Stimulated activated CD8-positive, alpha-beta memory T cell treated with anti-CD3 and anti-CD28 coated beads, Interleukin-4, amount 100 ng/mL, for 1 hour (primary cell): ENCODE data around the gene ST3GAL4.

Source experiments
- DNase-seq, 2 donors: peaks; one replicate each; pipeline ENCODE4 v3.0.0-alpha.2; 2020; ENCODE audit warnings: low read depth in 2 of 2, low spot score in 1 of 2

The ST3GAL4 gene

GRCh38 chr11:126440276-126440675 lies 84.8 kb downstream of the ST3GAL4 start:
- DNase-seq = no peak

DNA sequence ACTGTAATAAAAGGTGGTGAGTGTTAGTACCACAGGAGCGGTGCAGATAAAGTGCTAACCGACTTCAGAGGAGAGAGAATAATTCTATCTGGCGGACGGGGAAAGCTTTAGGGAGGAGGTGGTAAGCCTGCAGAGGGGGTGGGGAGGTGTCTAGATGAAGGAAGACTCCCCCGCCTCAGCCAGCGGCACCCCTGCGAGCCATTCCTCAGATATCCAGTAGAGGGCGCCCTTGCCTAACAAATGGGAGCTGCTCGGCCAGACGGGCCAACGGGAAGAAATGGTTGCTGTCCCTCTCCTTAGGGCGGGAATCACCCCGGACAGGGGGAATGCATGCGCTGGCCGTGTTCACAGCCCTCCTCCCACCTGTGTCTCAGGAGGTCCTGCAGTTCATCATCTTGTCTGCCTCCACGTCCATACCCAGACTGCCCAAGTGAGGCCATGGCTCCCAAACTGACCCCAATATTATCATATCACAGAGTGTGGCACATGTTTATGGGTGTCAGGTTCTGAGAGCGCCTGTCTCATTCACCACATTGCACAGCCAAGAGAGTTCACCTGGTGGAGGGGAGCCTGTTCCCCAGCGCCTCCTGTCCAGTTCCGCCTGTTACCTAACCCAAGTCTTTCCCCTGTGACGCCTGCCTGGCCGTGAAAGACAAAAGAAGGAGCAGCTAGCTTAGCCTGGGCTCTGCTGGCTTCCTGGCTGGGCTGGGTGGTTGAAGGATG lies 85.5 kb downstream of the ST3GAL4 start:
- peak; percentile 23 to 45 for DNase-seq

DNA sequence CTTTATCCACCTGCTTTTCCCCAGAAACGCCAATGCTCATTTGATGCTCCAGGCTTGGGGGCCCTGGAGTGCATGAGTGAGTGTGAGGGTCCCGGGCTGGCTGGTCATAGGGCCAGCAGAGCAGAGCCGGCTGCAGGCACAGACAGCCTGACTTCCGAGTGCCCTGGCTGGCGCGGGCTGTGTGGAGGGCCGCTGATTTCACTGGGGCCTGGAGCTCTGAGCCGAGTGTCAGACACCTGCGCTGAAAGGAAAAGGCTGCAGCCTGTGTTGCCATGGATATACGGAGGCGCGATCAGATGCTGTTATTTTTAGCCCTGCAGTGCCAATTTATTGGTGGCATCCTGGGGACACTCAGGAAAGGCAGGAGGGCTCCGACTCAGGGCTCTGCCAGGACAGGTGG lies 87.6 kb downstream of the ST3GAL4 start:
- no peak for DNase-seq

DNA sequence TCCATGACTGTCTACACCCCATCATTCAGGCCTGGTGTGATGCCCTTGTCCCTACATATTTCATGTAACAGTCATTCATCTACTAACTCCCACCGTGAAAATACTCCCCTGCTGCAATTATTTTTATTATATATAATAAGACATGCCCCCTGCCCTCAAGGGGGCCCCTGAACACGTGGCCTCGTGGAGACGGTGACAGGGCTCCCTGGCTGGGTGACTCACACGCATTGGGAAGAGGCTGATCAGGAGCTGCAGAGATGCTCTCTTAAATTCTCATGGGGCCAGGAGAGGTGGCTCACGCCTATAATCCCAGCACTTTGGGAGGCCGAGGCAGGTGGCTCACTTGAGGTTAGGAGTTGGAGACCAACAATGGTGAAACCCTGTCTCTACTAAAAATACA lies 88.6 kb downstream of the ST3GAL4 start:
- no peak for DNase-seq

DNA sequence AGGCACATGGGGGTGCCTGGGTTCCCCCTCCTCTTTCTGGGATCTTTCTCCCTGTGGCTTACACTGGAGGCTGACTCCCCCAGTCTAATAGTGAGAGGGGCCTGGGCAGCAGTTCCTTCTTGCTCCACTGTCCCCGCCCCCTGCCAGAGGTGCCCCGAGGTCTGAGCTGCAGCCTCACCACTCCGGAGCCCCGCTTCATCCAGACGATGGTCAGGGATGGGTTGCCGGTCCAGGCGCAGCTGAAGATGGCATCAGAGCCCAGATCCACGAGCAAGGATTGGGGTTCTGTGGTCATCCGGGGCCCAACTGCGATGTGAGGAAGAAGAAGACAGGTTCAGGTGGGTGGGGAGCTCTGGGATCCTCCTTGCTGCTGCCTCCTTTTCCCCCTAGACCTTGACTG lies 91.1 kb downstream of the ST3GAL4 start:
- DNase-seq = no peak

GRCh38 chr11:126450198-126450597 lies 94.7 kb downstream of the ST3GAL4 start:
- DNase-seq = no peak

- DNase-seq = no peak
Measured at GRCh38 chr11:126450806-126451205, 95.3 kb downstream of the ST3GAL4 start.

GRCh38 chr11:126451211-126451802 lies 95.8 kb downstream of the ST3GAL4 start:
- DNase-seq = no peak

DNA sequence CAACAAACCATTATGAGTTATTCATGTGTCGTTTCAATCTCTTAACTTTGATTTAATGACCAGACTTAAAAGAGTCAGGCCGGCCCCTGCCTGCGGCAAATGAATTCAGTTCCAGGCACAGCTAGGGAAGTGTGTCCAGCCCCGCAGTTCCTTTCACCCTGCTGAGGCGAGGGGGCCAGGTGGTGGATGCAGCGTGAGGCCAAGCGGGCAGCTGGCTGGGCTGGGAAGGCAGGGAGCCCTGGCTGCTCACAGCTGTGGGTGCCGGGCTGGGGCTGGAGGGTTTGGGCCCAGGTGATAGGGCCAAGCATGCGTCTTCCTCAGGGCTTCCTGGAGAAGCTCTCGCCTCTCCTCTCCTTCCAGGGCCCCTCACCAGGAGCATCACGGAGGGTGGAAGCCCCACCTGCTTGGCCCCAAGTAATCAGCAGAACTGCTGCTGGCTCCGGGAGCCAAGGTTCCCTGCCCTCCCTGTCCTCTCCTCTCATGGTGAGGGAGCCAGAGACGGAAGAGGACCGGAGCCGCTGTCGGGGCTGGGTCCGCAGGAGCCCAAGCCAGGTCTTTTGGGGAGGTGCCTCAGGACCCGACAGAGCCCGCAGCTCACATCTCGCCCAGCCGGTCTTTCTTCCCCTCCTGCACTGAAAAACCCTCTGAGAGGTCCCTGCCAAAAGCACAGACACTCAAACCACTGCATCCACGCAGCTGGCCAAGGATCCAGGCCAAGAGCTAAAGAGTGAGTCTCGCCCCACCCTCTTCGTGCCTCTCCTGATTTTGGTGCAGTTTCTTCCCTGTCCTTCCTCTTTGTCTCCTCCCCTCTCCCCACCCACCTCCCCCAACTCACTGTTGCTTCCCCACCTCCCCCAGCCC lies 97.0 kb downstream of the ST3GAL4 start:
- DNase-seq = no peak

- DNase-seq = no peak
Measured at GRCh38 chr11:126456089-126456488, 100.6 kb downstream of the ST3GAL4 start.

DNA sequence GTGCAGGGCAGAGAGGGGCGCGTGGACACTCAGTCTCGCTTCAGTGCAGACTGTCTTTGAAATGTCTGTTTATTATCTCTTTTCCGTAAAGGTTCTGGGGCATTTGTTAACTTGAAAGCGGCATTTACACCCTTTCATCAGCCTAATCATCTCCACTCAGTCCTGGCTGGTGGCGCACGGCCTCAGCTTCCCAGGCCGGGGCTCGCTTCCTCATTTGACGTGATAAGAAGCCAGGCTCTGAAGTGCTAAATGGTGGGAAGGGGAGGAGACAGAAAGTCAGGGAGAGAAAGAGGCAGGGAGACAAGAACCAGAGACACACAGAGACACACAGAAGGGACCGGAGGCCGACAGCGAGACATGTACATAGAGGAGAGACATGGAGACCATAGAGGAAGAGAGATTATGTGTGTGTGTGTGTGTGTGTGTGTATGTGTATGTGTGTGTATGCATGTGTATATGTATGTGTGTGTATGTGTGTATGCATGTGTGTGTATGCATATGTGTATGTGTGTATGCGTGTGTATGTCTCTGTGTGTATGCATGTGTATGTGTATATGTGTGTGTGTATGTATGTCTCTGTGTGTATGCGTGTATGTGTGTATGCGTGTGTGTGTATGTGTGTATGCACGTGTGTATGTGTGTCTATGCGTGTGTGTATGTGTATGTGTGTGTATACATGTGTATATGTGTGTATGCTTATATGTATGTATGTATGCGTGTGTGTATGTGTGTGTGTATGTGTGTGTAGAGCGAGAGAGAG lies 101.5 kb downstream of the ST3GAL4 start:
- no peak for DNase-seq

GRCh38 chr11:126457817-126458216 lies 102.3 kb downstream of the ST3GAL4 start:
- no peak for DNase-seq

GRCh38 chr11:126459691-126460281 lies 104.3 kb downstream of the ST3GAL4 start:
- no peak for DNase-seq

GRCh38 chr11:126460417-126461095 lies 105.1 kb downstream of the ST3GAL4 start:
- no peak for DNase-seq

DNA sequence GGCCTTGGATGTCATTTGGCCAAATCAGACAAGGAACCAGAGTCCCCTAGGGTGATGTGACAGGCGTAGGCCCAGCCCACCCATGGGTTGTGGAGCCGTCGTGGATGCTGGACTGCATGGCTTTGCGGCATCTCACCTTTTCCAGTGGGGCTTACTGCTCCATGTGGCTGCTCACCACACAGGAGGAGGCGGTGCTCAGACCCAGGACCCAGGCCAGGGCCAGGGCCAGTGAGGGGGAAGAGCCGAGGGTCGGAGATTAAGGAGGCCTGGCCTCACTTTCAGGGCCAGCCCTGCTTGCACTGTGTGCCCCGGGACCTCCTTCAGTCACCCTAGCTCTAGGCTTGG lies 105.6 kb downstream of the ST3GAL4 start:
- DNase-seq = no peak

DNA sequence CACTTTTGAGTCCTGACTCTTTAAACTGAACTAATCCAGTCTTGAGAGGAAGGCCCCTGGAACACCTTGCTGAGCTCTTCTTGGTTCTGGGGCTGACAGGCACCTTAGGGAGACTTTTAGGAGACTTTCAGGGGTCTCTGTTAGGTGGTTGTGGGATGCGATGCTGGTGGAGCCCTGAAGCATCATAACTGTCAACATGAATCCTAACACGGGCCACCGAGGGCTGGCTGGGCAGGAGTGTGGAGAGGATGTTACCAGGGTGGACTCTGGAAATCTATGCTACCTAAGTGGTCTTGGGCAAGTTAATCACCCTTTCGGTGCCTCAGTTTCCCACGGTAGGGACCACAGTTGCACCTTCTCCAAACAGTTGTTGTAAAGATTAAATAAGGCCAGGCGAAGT lies 106.5 kb downstream of the ST3GAL4 start:
- no peak for DNase-seq

DNA sequence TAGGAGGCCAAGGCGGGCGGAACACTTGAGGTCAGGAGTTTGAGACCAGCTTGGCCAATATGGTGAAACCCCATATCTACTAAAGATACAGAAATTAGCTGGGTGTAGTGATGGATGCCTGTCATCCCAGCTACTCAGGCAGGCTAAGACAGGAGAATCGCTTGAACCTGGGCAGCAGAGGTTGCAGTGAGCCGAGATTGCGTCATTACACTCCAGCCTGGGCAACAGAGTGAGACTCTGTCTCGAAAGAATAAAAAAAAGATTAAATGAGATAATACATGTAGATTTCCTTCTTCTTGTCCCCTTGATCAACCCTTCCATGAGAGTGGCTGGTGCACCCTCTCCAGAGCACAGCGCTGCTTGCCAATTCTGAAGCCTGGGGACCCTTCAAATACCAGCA lies 106.9 kb downstream of the ST3GAL4 start:
- DNase-seq = no peak
